ENCODE data around the gene SYMPK.
"Not testable (repeated sequence)": the region's sequence is repeated elsewhere in the genome, so short reads cannot be mapped to it uniquely, and the experiment has no call there.

Gene SYMPK

GRCh38 chr19:45862564-45863334 lies at the start of gene SYMPK:
Gene SYMPK, minus strand, starts transcription at chr19:45863147. Its CDS starts 8,652 bp downstream, at chr19:45854495.
- peak; percentile 99 for DNase-seq

DNA sequence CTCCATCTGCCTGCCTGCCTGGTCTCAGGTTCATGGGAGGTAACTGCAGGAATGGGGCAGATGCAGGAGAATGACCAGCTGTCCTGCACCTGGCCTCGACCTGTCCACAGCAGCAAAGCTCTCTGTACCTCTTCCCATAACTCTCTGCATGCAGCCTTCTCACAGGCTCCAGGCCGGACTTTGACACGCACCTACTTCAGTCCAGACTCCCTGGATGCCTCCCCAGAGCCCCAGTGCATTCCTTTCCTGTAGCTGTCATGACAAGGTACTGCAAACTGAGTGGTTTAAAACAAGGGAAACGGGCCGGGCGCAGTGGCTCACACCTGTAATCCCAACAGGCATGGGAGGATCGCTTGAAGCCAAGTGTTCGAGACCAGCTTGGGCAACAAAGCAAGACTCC lies 48.3 kb upstream of the SYMPK start:
- DNase-seq: no peak

- DNase-seq: no peak
These were observed 46.0 kb upstream of the SYMPK start for GRCh38 chr19:45908956-45909355.

GRCh38 chr19:45906221-45906620 lies 43.3 kb upstream of the SYMPK start:
- DNase-seq: no peak

- no peak for DNase-seq
These were observed 42.1 kb upstream of the SYMPK start for GRCh38 chr19:45905011-45905410.

DNA sequence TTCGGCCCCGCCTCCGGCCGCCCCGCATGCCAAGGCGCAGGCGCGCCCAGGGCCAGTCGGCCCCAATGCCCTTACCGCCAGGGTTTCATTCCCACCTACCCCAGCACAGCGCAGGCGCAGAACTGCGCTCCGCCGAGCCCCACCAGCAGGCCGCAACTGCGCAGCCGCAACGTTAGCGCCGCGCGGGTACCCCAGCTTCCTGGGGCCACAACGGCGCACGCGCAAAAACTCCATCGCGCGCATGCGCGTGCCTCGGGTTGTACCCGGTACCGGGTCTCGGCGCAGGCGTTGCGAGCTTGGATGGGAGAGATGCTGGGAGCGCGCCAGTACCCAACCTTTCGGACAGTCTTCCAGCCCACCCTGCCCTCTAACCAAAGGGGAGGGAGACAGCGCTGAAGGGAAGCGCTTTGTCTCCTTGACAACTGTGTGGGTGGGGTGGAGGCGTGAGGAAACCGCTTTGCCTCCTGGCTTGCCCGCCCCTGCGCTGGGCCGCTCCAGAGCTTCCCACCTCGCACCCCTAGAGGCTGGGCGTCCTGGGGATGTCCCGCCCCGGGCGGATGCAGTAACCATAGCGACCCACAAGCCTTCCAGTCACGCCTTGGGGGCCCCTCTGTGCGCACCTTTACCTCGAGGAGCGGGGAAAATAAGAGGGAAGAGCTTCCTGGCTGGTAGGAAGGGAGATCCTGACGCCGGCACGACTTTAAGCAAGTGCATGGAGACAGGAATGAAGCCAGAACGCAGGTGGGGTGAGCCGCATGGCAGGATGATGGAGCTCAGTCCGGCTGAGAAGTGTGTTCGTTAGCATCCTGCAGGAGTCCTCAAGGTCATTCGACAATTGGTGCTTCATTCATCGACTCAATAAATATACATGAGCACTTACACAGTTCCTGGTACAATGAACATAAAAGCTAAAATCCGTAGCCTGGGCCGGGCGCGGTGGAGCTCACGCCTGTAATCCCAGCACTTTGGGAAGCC lies 40.0 kb upstream of the SYMPK start:
- DNase-seq: peak; percentile 94

GRCh38 chr19:45901912-45902650 lies 39.1 kb upstream of the SYMPK start, which contains the start of gene MYPOP:
Gene MYPOP, minus strand, starts transcription at chr19:45902613. Its CDS starts 840 bp downstream, at chr19:45901773.
- no peak for DNase-seq

GRCh38 chr19:45901432-45901911 lies 38.5 kb upstream of the SYMPK start:
- no peak for DNase-seq

GRCh38 chr19:45900738-45901431 lies 37.9 kb upstream of the SYMPK start:
- DNase-seq: no peak

GRCh38 chr19:45899919-45900589 lies 37.1 kb upstream of the SYMPK start:
- no peak for DNase-seq

GRCh38 chr19:45899253-45899652 lies 36.3 kb upstream of the SYMPK start:
- DNase-seq: no peak

DNA sequence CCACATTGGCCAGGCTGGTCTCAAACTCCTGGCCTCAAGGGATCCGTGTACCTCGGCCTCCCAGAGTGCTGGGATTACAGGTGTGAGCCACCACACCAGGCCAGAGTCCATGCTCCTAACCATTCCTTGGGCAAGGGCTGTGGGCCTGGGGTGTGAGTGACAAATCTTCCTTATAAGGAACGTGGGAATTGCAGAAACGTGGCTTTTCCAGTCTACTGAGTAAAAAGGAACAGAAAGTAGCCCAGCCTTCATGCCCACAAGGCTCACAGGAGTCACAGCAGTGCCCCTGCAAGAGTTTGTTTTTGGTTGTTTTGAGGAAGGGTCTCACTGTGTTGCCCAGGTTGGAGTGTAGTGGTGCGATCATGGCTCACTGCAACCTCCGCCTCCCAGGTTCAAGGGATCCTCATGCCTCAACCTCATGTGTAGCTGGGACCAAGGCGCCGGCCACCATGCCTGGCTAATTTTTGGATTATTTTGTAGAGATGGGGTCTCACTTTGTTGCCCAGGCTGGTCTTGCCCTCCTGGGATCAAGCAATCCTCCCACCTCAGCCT lies 34.4 kb upstream of the SYMPK start:
- DNase-seq: no peak

DNA sequence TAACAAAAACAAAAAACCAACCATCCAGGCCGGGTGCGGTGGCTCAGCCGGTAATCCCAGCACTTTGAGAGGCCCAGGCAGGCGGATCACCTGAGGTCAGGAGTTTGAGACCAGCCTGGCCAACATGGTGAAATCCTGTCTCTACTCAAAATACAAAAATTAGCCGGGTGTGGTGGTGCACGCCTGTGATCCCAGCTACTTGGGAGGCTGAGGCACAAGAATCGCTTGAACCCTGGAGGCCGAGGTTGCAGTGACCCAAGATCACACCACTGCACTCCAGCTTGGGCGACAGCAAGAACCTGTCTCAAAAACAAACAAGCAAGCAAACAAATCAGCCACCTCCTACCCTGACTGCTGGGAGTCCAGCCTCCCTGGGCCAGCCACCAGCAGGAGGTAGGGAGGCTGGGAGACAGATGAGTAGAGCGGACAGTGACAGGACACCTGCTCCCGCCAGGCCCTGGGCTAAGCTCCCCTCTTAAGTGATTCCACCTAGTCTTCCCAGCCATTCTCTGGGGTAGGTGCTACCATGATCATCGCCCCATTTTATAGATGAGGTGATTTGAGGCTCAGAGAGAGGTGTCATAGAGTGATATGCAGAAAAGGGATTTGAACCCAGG lies 33.1 kb upstream of the SYMPK start:
- DNase-seq: not testable (repeated sequence)

DNA sequence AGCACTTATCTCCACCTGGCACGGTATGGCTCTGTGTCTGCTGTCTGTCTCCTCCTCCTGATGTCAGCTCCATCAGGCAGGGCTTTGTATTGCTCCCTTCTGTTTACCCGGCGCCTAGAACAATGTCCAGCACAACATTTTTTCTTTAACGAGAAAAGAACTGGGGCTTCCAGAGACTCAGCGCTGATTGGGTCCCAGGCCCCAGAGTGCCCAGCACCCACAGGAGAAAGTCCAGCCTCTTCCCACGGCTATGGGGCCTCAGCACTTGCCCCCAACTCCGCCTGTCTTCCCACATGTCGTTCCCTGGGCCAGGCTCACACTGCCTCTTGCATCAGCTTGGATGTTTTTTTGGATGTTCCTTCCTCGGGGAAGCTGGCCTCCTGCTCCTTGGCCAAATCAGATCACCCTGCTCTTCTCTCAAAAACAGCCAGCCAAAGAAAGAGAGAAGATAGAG lies 32.6 kb upstream of the SYMPK start:
- DNase-seq: no peak

DNA sequence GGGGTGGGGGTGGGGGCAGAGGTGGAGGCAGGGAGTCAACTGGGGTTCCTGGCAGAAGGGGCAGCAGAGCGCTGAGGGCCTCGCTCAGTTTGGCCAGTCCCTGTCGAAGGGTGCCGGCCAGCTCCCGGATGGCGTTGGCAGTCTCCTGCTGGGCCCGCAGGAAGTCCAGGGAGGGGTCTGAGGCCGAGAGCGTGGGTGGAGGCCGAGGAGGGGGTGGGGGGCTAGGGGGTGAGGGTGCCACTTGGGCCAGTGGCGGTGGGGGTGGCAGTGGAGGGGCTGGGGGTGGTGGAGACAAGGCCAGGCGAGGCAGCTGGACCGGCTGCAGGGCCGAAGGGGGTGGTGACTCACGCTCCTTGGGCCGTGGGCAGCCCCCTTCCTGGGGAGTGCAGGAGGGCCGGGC lies 27.9 kb upstream of the SYMPK start:
- no peak for DNase-seq

DNA sequence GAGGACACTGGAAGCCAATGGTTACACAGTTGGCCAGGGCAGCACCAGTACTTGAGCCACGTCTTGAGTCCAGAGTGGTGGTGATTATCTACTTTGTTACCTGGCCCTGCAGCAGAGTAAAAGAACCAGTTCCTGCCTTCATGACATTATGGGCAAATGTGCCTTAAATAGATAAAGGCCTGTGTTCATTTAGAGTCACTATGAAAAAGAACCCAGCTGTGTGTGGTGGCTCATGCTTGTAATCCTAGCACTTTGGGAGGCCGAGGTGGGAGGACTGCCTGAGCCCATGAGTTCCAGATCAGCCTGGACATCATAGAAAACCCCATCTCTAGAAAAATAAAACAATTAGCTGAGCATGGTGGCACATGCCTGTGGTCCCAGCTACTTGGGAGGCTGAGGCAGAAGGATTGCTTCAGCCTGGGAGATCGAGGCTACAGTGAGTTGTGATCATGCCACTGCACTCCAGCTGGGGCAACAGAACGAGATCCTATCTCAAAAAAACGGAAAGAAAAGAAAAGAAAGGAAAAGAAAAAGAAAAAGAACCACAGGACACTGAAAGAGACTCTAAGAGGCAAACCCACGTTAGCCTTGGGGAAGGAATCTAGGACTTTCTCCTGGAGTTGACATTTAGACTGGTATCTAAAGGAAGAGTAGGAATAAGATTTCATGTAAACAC lies 26.4 kb upstream of the SYMPK start:
- no peak for DNase-seq

GRCh38 chr19:45887200-45887710 lies 24.3 kb upstream of the SYMPK start:
- no peak for DNase-seq

DNA sequence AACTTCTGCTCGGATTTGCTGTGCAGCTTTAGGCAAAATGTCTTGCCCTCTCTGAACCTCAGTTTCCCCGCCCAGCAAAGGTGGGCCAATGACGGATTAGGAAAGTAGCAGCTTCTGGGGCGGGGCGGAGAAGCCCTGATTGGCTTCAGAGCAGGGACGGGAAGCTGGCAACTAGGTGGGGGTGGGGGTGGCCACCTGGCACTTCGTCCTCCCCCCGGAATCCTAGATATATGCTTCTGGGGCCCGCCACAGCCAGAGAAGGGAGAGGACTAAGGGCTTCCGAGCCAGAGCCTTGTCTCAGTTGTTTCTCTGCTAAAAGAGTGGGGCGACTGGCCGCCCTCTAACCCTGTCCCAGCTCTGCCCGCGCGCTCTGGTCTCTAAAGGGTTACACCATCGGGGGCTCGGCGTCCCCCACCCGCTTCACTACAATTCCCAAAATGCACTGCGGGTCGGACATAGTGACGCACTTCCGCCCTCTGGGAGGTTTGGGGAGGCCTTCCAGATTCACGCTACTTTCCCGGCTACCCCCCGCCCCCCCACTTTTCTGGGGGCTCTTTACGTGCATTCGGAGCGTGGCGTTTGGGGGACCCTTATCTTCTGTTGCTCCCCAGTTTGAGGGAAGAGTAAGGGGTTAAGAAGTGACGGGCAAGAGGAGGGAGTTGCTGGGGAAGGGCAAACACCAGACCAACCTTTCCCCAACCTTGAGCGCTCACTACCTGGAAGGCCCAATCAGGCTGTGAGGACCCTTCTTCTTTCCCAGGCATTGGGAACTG lies 23.7 kb upstream of the SYMPK start:
- peak; percentile 93 for DNase-seq
